ENCODE results near the gene ENPP5.

The ENPP5 gene

GRCh38 chr6:46116289-46116688 is 54.5 kb downstream of the ENPP5 start:
- no peak for DNase-seq (ENCODE audit: insufficient read length, low spot score)
- peak; percentile 11 for FAIRE-seq

GRCh38 chr6:46115634-46116033 is 55.1 kb downstream of the ENPP5 start:
- DNase-seq (ENCODE audit: insufficient read length, low spot score) (no peak), FAIRE-seq (no peak)

- FAIRE-seq: no peak
- DNase-seq (ENCODE audit: insufficient read length, low spot score): no peak
Observed at GRCh38 chr6:46113370-46113769, 57.4 kb downstream of the ENPP5 start.
